ENCODE measurements around the gene IQGAP3. TPM values are rescaled to one million over a fixed set of nuclear protein-coding genes. Genes with fewer than 3 reads are reported as not detected.

IQGAP3 gene
- total and polyA plus RNA-seq, 2 experiments from 2014 or later, result 11.9 to 31.8 TPM

GRCh38 chr1:156508955-156509234 is 63.5 kb downstream of the IQGAP3 start:
- Mint-ChIP-seq H3K36me3 (ENCODE audit: low read depth) (no peaks in the 10 kb centered on the region), H3K27ac (no peak overlapping the region), H3K4me3 (no peak overlapping the region), H3K4me1 (peaks cover 37% of the 10 kb centered on the region), H3K27me3 (ENCODE audit: insufficient read depth, low read depth, poor library complexity) (peaks cover 19% of the 10 kb centered on the region), H3K9me3 (peaks cover 5% of the 10 kb centered on the region; the same call in 1 of the 3 replicates)
- ATAC-seq (no peak), DNase-seq (ENCODE audit: low spot score) (no peak)
- Histone ChIP-seq H4K20me1 (replicated peaks; ENCODE audit: insufficient read depth) (no peaks in the 10 kb centered on the region), H3K79me2 (replicated peaks; ENCODE audit: insufficient read depth) (no peaks in the 10 kb centered on the region), H3K27me3 (ENCODE audit: insufficient read depth) (no peaks in the 10 kb centered on the region), H3K4me2 (no peak overlapping the region), H3F3A (replicated peaks; ENCODE audit: low read depth) (no peaks in the 10 kb centered on the region), H2AFZ (no peak overlapping the region), H3K36me3 (ENCODE audit: insufficient read depth) (no peaks in the 10 kb centered on the region), H3K4me3 (no peak overlapping the region), H3K9me2 (ENCODE audit: insufficient read depth) (no peaks in the 10 kb centered on the region), H3K27ac (ENCODE audit: low read depth) (no peak overlapping the region), H3K4me1 (ENCODE audit: insufficient read depth) (peaks cover 8% of the 10 kb centered on the region)
- TF ChIP-seq POLR2AphosphoS5 (IDR thresholded peaks at IDR 0.05; ENCODE audit: low read depth), result no peak
- no peak for TF ChIP-seq NANOG (IDR thresholded peaks at IDR 0.05; ENCODE audit: borderline replicate concordance)
- TF ChIP-seq STAT1 (IDR thresholded peaks at IDR 0.05; ENCODE audit: unreplicated experiment), result no peak
- TF ChIP-seq EZH2phosphoT487 (IDR thresholded peaks at IDR 0.05; ENCODE audit: unreplicated experiment), result no peak
- TF ChIP-seq ZNF462 (CRISPR knock-in tag; IDR thresholded peaks at IDR 0.05), result no peak
- no peak for TF ChIP-seq ZNF114 (CRISPR knock-in tag; IDR thresholded peaks at IDR 0.05)
- no peak for TF ChIP-seq ZNF331 (CRISPR knock-in tag; IDR thresholded peaks at IDR 0.05; ENCODE audit: low read depth)
- no peak for TF ChIP-seq REST (IDR thresholded peaks at IDR 0.05; ENCODE audit: unreplicated experiment)
- TF ChIP-seq CTCF (conservative IDR thresholded peaks at IDR 0.05; ENCODE audit: low read depth in 2 of 2), result no peak
- no peak for TF ChIP-seq CREB1 (CRISPR knock-in tag; IDR thresholded peaks at IDR 0.05; ENCODE audit: low read depth)
- TF ChIP-seq ETS1 (IDR thresholded peaks at IDR 0.05), result no peak
- no peak for TF ChIP-seq JUNB (IDR thresholded peaks at IDR 0.05; ENCODE audit: unreplicated experiment)
- TF ChIP-seq EZH2 (IDR thresholded peaks at IDR 0.05; ENCODE audit: low read depth, unreplicated experiment), result no peak

Data from GM23338 (cell line).